Erythroblast (primary cell): ENCODE measurements around the gene ADD3.

Source experiments
- GATA1 ChIP-seq: IDR thresholded peaks from 2 replicates; pipeline ENCODE4 v1.6.1; 2011; ENCODE audit warnings: low read depth, mild to moderate bottlenecking, control low read depth, low read length, moderate library complexity
- POLR2A ChIP-seq: IDR thresholded peaks from 2 replicates; pipeline ENCODE4 v1.6.1; 2011; ENCODE audit warnings: mild to moderate bottlenecking, low read length

DNA sequence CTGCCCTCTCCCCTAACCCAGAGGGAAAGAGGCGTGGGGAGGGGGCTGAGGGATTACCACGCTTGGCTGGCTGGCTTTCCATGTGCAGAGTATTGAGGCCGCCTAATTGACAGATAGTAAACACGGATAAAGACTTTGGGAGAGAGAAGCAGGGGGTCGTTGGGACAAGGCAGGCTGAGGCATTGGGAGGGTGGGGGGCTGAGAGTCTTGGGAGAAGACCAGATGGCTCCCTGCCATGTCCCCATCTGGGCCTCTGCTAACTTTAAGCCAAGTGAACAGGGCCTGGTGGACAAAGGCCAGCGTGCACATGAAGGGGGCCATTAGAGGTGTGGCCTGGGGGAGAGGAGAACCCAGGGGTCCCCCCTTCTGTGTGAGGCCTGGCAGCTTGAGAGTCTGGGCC is 144.2 kb downstream of the ADD3 start:
- TF ChIP-seq POLR2A: no peak
- TF ChIP-seq GATA1: no peak
